HG03108 (cell line): ENCODE data around the gene ZDHHC11B.
"Not testable (repeated sequence)": the region's sequence is repeated elsewhere in the genome, so short reads cannot be mapped to it uniquely, and the experiment has no call there.

Experiments used
- ATAC-seq: cut with Tn5 transposase; IDR thresholded peaks from one replicate; pipeline ENCODE4 v1.9.1; 2021; ENCODE audit warnings: moderate library complexity; ENCODE audit not compliant: unreplicated experiment

The ZDHHC11B gene

DNA sequence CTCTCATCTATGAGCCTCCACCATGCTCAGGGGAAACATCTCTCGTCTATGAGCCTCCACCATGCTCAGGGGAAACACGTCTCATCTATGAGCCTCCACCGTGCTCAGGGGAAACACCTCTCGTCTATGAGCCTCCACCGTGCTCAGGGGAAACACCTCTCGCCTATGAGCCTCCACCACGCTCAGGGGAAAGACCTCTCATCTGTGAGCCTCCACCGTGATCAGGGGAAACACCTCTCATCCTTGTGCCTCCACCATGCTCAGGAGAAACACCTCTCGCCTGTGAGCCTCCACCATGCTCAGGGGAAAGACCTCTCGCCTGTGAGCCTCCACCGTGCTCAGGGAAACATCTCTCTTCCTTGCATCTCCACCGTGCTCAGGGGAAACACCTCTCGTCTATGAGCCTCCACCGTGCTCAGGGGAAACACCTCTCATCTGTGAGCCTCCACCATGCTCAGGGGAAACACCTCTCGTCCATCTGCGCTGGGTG, 30.3 kb downstream of the ZDHHC11B start:
- not testable (repeated sequence) for ATAC-seq

DNA sequence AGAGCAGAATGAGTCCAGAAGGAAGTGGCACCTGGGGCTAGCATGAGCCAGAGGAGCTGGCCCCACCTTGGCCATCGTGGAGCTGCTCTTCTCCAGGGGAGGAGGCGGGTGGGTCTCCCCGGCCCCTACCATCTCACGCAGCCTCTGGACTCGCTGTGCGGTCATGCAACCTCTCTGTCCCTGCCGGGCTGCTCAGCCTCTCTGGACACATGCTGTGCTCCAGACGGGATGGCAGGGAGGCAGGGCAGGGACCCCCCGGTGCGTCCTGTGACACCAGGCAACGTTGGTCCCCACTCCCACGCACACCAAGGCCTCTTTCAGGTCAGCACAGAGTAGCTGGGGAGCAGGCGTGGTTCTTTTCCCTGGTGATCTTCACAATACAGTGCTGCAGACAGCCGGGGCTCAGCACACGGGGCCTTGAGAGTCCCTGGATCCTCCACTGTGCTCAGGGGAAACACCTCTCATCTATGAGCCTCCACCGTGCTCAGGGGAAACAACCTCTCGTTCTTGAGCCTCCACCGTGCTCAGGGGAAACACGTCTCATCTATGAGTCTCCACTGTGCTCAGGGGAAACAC, 30.9 kb downstream of the ZDHHC11B start:
- ATAC-seq: not testable (repeated sequence)

DNA sequence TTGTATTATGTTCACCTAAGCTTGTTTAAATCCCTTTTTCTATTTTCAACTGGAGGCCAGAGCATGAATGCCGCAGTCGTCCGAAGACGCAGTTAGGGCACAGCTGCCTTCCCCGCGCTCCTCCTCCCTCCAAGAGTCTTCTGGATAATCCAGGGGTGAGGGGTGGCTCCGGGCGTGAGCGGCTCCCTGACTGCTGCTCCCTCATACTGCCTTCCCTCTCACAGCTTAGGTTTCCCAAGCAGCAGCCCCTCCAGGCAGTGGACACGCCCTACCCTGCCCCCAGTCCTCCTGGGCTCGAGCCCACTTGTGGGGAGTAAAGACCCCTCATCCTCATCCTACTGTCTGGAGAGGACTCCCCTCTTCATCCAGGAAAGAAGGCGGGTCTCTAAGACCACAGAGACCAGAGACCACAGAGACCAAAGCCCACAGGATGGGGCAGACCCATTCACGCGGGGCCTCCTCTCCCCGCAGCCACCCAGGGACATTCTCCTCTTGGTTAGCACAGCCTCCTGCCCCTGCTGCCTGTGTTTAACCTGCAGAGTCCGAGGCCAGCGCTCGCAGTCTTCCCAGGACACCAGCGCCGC, 31.9 kb downstream of the ZDHHC11B start:
- not testable (repeated sequence) for ATAC-seq

DNA sequence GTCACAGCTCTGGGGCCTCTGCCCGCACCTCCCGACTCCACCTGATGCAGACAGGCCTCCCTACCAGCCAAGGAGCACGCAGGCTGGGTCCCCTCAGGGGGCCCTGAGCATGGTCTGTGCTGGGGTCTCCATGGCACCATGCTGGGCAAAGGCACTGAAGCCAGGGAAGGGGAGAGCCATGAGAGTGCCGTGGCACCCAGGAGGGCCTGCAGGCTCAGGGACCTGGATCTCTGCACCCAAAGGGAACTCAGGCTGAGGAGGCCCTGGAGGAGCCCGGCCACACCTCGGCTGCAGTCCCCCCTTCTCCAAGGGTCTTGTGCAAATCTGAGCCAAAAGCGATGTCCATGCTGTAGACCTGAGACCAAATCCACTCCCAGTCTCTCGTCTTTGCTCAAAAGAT, 32.5 kb downstream of the ZDHHC11B start:
- ATAC-seq: not testable (repeated sequence)

DNA sequence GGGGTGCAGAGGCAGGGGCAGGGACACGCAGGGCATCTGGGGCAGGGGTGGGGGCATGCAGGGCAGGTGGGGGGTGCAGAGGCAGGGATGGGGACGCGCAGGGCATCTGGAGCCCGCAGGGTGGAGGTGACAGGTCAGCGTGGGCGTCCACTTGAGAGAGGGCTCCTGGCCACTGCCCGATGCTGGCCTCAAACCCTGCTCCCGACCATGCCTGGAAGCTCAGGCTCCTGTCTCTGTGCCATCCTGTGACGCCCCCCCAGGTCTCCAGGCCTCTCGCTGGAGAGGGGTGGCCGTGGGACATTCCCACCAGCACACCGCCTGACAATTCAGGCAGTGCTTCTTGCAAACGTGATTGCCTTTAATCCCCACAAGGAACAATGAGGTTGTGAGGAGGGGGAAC, 33.0 kb downstream of the ZDHHC11B start:
- no peak for ATAC-seq

DNA sequence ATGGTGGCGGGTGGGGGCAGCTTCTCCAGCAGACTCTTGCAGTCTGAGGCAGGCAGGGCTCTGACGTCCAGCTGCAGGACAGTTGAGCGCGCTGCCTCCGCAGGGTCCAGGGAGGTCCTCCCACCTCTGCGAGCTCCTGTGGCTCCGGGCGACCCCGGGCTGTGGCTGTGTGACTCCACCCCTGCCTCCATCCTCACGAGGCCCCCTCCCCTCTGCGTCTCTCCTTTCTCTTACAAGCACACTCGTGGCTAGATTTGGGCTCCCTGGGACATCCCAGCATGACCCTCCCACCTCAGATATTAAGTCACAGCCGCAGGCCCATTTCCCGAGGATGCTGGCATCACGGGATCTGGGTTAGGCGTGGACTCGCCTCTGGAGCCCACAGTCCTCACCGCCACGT, 34.3 kb downstream of the ZDHHC11B start:
- not testable (repeated sequence) for ATAC-seq

DNA sequence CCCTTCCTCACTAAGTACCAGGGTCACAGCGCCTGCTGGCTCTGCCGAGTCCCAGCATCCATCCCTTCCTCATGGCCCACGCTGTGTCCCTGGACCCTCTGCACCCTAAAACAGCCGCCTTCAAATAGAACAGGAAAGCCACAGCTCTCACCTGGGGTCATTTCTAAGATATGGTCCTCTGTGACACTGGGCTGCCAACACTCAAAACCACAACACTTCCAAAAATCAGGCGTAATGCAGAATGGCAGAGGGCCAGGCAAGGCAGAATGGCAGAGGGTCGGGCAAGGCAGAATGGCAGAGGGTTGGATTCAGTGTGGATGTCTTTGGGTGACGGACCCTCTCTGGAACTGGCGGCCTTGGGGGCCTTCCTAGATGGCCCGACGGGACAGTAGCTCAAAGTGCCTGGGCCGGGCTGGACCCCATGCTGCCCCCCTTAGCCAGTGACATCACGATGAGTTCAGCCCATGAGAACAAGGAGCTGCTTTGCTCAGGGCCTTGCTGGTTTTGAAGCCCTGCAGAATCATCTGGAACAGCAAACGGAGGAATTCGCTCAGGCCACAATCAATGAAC, 35.3 kb downstream of the ZDHHC11B start:
- ATAC-seq: no peak

DNA sequence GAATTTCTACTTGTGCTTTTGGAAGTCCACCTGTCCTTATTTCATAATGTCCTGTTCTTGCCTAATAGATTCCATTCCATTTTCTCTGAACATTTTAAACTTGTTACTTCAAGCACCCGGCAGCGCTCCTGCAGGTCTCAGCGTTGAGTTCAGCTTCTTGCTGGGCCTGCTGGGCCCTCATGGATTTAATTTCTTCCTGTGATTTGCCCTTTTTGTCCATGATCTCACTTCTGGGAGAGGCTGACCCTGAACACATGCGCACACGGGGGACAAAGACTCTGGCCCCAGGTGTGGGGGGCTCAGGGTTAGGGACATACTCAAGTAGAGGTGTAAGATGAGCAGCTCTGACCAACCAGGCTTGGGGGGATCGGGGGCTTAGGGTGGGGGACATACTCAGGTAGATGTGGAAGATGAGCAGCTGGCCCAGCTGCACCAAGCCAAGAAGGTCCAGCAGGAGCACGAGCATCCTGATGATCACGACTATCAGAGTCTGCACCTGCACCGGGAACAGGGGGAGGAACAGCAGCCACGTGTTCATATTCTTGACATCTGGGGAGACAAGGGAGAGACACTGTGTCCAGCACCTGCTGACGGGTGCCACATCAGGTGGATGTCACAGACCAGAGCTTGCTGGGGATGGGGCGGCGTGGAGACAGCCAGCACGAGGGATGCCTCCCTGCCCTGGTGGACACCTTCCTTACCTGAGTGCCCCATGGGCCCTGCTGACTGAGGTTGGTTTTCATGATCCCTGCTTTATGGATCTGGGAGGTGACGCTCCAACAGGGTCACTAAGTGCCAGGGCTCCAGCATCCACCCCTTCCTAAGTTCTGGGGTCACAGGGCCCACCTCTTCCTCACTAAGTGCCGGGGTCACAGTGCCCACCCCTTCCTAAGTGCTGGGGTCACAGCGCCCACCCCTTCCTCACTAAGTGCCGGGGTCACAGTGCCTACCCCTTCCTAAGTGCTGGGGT, 36.2 kb downstream of the ZDHHC11B start:
- ATAC-seq: not testable (repeated sequence)

DNA sequence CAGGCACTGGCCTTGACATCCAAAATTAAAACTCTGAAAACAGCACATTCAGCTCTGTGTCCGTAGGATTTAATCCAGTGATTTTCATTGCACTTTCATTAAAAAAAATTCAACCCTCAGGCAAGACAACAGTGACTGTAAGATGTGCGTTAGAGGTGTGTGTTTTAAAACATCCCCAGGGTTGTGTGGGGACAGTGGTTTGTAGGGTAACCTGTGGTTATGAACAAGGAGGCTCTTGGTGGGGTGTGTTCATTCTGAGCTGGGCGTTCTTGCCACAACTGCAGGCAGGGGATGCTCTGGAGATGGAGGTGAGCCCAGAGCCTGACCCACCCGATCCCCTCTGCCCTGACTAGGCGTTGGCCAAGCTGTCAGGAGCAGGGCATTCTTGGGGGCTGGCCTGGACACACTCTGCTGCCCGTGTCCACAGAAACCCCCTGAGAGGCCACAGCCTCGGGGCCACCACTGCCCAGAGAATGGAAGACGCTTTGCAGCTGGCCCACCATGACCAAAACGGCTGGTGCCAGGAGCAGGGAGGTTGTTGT, 37.2 kb downstream of the ZDHHC11B start:
- ATAC-seq: not testable (repeated sequence)

DNA sequence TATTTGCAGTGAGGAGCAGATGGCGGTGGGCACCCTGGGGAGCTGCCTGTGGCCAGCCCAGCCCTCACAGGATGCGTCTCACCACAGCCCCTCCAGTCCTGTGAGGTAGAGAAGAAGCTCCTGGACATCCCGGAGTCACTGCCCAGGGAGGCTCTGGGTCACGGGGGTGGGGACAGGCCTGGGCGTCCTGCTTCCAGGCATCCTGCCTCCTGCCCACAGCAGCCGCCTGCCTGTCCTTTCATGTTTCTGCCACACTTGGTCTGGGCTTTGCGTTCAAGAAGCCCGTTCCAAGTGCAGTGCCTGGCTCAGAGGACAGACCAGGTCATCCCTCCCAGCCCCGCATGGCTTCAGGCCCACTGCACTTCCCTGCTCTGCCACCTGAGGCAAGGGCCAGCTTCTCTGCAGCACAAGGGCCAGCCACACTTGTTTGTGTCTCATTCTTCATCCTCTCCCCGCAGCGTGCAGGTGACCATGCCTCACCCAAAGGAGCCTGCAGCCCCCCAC, 38.2 kb downstream of the ZDHHC11B start:
- ATAC-seq: no peak

DNA sequence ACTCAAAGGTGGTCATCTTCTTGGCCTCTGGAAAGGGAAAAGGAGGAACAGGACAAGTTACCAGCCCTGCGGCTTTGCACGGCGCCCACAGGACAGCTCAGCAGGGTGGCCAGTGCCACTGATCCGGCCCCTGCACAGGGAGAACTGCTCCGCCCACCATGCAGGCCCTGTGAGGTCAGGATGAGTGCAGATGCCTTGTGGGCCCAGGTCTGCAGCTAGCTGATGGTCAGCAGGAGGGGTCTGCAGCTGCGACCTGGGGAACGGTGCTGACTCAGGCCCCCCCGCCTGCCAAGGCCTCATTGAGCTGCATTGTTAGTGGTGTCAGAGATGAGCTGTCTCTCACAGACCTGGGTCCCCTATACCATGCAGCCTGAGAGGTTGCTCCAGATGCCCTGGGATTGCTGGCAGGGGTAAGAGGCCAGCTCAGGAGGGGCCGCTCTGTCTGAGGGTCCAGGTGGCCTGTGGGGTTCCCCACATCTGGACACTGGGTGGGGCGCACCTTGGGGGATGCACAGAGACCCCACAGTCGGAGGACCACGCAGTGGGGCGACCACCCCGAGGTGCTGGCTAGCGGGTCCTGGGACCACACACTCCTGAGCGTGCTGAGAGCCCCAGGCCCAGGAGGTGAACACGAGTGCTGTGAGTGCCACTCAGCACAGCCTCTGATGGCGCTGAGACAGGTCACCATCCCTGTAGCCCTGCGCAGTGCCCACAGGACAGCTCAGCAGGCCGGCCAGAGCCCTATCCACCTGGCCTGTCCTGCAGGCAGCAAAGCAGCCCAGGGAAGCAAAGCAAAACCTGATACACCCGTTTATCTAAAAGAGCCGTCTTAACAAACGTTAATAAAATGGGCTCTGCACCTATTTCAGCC, 39.0 kb downstream of the ZDHHC11B start:
- not testable (repeated sequence) for ATAC-seq

DNA sequence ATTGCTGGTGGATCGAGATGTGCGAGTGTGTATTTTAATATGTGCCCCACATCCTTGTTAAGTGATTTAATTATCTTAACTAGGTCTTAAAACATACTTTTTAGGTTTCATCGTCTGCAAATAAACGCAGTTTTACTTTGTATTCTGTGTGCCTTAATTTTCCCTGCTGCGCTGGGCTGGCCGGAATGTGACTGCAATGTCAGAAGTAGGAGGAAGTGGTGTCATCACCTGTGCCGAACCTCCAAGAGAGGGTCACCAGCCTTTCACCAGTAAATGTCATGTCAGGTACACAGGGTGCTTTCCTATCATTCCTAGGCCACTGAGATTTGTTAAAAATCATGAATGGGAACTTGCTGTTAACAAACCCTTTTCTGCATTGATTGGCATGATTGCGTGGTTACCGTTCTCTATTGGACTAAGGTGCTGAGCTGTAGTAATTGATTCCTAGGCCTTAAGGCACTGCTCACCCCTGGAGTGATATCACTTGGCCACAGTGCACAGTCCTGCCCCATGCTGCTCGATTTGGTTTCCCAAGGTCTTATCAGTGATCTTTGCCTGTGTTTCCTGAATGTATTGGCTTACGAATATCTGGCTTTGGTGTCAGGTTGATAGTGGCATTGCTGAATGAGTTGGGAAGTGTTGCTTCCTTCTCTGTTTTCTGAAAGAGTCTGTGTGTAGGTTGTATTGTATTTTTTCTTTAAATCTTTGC, 40.7 kb downstream of the ZDHHC11B start:
- ATAC-seq: not testable (repeated sequence)

DNA sequence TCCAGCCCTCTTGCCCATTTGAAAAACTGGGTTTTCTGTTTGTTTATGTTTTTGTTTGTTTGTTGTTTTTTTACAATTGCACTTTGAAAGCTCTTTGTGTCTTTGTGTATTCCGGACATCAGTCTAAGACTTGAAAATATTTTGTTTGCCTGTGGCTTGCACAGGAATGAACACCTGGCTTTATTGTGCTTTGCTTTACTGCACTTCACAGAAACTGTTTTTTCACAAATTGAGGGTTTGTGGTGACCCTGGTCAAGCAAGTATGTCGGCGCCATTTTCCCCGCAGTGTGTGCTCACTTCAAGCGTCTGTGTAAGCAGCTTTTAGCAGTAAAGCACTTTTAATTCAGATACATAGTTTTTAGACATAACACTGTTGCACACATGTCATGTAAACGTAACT, 42.3 kb downstream of the ZDHHC11B start:
- ATAC-seq: not testable (repeated sequence)

DNA sequence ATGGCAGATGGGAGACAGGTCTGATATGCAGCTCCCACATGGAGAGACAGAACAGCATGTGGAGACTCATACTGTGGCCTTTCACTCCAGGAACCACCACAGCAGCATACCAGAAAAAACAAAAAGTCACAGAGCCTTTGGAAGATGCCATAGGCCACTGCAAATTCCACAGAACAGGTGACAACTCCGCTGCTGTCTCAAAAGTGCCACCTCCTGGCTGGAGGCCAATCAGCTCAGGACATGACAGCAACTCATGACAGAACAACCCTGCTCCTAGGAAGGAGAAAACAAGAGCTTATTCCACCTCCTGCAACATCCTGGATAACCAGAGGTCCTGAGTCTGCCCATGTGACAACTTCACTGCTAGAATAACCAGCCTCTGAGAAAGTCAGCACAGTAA, 50.4 kb downstream of the ZDHHC11B start:
- ATAC-seq: not testable (repeated sequence)

DNA sequence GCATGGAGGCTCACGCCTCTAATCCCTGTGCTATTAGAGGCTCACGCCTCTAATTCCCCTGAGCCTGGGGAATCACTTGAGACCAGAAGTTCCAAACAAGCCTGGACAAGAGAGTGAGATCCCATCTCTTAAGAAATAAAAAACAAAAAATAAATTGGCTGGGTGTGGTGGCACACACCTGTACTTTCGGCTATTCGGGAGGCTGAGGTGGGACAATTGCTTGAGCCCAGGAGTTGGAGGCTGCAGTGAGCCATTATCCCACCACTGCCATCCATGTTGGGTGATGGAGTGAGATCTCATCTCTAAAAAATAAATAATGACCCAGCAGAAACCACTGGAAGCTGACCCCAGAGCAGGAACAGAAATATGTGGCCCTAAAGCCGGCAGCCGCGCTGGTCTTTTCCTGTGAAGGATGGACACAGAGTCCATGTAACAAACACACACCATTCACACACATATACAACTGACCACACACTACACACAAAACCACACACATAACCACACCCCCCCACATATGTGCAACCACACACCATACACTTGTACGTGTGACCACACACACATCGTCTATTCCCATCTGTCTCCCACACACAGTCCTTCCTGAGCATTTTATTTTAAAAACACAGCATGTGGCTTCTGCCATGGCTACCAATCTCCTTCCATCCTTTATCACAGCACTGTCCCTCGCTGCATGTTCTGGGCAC, 51.6 kb downstream of the ZDHHC11B start:
- ATAC-seq: not testable (repeated sequence)

DNA sequence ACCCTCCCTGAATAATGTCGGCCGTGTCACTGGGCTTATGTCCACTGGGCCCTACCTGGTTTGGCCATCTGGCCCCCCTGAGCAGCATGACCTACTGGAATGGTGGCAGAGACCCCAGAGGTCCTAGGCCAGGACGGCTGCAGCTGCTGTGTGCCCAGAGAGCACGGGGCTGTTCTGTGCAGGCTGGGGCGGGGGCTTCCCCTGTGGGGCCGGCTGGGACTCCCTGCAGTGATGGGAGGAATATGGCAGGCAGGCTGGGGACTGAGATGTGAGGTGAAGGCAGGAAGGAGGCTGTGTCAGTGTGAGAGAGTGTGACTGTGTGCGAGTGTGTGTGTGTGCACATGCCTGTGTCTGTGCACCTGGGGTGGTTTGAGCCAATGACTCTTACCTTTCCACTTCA, 55.3 kb downstream of the ZDHHC11B start:
- ATAC-seq: not testable (repeated sequence)

DNA sequence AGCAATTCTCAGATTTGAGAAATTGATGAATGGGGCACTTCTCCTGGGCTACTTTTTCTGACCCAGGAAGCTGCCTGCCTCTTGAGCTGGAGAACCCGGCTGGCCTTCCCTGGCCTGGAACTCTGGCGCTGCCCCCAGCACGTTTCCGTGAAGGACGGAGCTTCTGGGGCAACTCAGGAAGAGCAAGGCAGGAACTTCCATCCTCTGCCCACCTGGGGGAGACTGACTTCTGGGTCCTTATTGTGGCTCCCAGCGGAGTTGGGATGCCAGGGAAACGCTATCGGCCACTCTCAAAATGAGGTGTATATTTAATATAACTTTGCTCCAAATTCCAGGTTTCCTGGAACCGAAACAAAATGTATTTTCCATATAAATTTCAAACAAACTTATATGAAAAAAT, 57.4 kb downstream of the ZDHHC11B start:
- ATAC-seq: not testable (repeated sequence)

DNA sequence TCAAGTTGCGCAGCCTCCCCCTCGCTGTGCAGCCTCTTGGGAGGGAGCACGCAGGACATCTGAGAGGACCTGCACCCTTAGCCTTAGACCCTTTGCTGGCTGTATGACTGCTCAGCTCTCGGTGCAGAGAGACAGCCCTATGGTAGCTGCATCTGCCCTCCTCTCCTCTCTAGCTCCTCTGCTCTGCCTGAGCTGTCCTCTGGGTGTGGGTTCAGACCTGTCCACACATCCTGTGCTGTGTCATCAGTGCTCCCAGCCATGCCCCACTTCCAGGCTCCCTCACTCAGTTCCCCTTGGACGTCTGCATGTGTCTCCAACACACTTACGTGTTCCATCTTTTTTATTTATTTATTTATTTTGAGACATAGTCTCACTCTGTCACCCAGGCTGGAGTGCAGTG, 60.7 kb downstream of the ZDHHC11B start:
- not testable (repeated sequence) for ATAC-seq

DNA sequence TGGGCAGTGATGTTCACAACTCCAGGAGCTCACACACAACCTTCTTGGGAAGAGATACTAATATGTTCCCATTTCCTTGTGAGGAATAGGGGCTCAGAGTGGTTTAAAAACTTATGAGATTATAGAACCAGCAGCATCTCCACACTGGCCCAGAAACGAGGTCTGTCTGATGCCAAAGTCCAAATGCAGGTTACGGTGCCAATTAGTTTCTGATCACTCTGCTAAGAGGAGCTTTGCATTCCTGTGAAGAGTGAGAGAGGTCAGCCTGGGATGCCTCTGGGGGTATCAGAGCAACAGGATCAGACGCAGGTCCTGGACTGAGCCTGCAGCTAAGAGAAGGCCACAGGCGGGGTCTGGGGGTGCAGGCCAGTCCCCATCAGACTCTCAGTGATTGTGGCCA, 61.2 kb downstream of the ZDHHC11B start:
- ATAC-seq: not testable (repeated sequence)
